ENCODE data around the gene LIN37. TPM values are rescaled to one million over a fixed set of nuclear protein-coding genes. Genes with fewer than 3 reads are reported as not detected.

LIN37 gene
- total RNA-seq, 1 donor from 2014 or later, result 13.1 TPM

- no peak overlapping the region for H3K27ac Mint-ChIP-seq
- H3K27me3 Mint-ChIP-seq, result peaks cover 8% of the 10 kb centered on the region
- no peaks in the 10 kb centered on the region for H3K36me3 Mint-ChIP-seq (ENCODE audit: insufficient read depth)
- H3K4me3 Mint-ChIP-seq (ENCODE audit: low read depth), result no peak overlapping the region
- TF ChIP-seq CTCF (IDR thresholded peaks at IDR 0.05; ENCODE audit: unreplicated experiment), result no peak
- no peaks in the 10 kb centered on the region for H3K4me1 Mint-ChIP-seq (ENCODE audit: low read depth)
- H3K9me3 Mint-ChIP-seq (ENCODE audit: low read depth), result no peaks in the 10 kb centered on the region
- no peak for DNase-seq (ENCODE audit: low spot score, unreplicated experiment)
Observed at GRCh38 chr19:35708391-35708790, 40.0 kb upstream of the LIN37 start.

DNA sequence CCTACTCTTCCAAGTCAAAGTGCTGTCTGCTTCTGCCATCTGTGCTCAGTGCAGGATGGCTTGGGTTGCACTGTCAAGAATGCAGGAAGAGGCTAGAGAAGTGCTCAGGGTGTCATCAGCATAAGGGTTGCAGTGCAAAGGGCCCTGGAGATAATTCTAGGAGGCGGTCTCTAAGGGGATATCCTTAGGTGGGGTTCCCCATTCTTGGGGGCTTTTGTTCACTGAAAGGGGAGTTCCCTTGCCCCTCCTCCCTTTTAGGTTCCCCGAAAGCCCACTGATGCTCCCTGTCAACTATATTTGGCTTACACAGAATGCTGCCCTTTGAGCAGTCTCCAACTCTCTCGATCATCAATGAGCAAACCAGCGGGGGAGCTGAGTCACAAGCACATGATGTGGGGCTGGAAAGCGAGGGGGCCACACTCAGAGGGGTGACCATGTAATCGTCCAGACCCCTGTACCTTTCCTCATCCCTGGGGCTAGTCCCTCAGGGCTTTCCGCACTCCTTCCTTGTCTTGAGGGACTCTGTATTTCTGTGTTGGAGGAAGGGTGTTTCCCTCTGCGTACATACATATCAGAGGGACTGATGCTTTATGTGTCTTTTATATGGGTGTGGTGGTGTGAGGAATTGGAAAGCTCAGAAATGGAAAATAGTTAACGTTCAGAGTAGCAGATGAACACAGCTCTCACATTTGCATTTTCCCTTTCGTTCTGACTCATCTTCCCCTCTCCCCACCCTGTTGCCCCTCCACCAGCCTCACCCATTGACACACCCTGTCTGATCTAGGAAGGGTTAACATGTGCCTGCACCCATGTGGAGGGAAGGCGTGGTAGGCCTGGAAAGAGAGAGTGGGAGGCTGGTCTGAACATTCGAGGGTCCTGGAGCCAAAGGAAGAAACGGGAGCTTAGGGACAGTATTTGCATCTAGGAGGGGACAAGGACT lies 37.3 kb upstream of the LIN37 start:
- DNase-seq (ENCODE audit: low spot score, unreplicated experiment), result no peak
- TF ChIP-seq CTCF (IDR thresholded peaks at IDR 0.05; ENCODE audit: unreplicated experiment), result no peak
- Mint-ChIP-seq H3K27ac (peak overlapping the region; percentile 59), H3K9me3 (ENCODE audit: low read depth) (no peaks in the 10 kb centered on the region), H3K36me3 (ENCODE audit: insufficient read depth) (no peaks in the 10 kb centered on the region), H3K4me1 (ENCODE audit: low read depth) (peaks cover 9% of the 10 kb centered on the region), H3K4me3 (ENCODE audit: low read depth) (no peak overlapping the region), H3K27me3 (no peaks in the 10 kb centered on the region)

GRCh38 chr19:35712567-35713505 lies 35.5 kb upstream of the LIN37 start:
- H3K27me3 Mint-ChIP-seq, result no peaks in the 10 kb centered on the region
- DNase-seq (ENCODE audit: low spot score, unreplicated experiment), result no peak
- H3K4me3 Mint-ChIP-seq (ENCODE audit: low read depth), result no peak overlapping the region
- H3K27ac Mint-ChIP-seq, result no peak overlapping the region
- no peaks in the 10 kb centered on the region for H3K36me3 Mint-ChIP-seq (ENCODE audit: insufficient read depth)
- peaks cover 13% of the 10 kb centered on the region for H3K4me1 Mint-ChIP-seq (ENCODE audit: low read depth)
- H3K9me3 Mint-ChIP-seq (ENCODE audit: low read depth), result no peaks in the 10 kb centered on the region
- no peak for TF ChIP-seq CTCF (IDR thresholded peaks at IDR 0.05; ENCODE audit: unreplicated experiment)

- H3K9me3 Mint-ChIP-seq (ENCODE audit: low read depth), result no peaks in the 10 kb centered on the region
- DNase-seq (ENCODE audit: low spot score, unreplicated experiment), result no peak
- H3K36me3 Mint-ChIP-seq (ENCODE audit: insufficient read depth), result no peaks in the 10 kb centered on the region
- H3K27me3 Mint-ChIP-seq, result no peaks in the 10 kb centered on the region
- no peak for TF ChIP-seq CTCF (IDR thresholded peaks at IDR 0.05; ENCODE audit: unreplicated experiment)
- no peak overlapping the region for H3K27ac Mint-ChIP-seq
- H3K4me3 Mint-ChIP-seq (ENCODE audit: low read depth), result no peak overlapping the region
- H3K4me1 Mint-ChIP-seq (ENCODE audit: low read depth), result peaks cover 13% of the 10 kb centered on the region
Observed at GRCh38 chr19:35713506-35713850, 34.9 kb upstream of the LIN37 start.

DNA sequence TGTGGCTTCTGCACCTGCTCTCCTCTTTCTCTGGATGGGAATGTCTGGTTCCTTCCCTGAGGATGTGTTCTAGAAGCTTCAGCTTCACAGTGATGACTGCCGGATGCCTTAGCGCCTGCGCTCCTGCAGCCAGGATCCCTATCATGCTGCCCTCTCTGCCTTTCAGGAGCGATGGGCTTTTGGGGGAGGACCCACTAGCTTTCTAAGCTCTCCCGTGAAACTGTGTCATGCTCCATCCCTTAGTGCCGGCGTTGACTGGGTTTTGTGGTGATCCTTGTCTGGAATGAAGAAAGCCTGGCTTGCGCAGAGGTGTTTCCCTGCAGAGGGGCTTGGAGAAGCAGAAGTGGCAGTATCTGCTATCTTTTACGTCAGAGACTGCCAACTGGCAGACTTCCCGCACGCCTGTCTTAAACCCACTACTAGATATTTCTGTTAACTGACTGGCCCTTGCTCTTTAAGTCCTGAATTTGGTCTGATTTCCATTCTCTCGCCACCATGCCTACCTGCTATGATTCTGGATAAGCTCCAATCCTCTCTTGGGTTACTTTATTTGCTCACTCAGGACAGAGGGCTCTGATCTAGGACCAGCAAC lies 34.4 kb upstream of the LIN37 start:
- no peak for DNase-seq (ENCODE audit: low spot score, unreplicated experiment)
- H3K27me3 Mint-ChIP-seq, result no peaks in the 10 kb centered on the region
- H3K27ac Mint-ChIP-seq, result peak overlapping the region; percentile 19
- no peak overlapping the region for H3K4me3 Mint-ChIP-seq (ENCODE audit: low read depth)
- peaks cover 15% of the 10 kb centered on the region for H3K4me1 Mint-ChIP-seq (ENCODE audit: low read depth)
- TF ChIP-seq CTCF (IDR thresholded peaks at IDR 0.05; ENCODE audit: unreplicated experiment), result no peak
- no peaks in the 10 kb centered on the region for H3K36me3 Mint-ChIP-seq (ENCODE audit: insufficient read depth)
- no peaks in the 10 kb centered on the region for H3K9me3 Mint-ChIP-seq (ENCODE audit: low read depth)
